Osteocyte (in vitro differentiated cells): ENCODE results near the gene GRK2. TPM values are rescaled to one million over a fixed set of nuclear protein-coding genes. Genes with fewer than 3 reads are reported as not detected.

Source experiments
- DNase-seq: peaks from one replicate; pipeline ENCODE4 v3.0.0; 2021; ENCODE audit warnings: mixed read lengths; ENCODE audit not compliant: unreplicated experiment; ENCODE audit errors: extremely low spot score
- H3K27ac Mint-ChIP-seq: one replicate; pipeline ENCODE4 v1.8.0; 2021; ENCODE audit warnings: mild to moderate bottlenecking, mixed read lengths; ENCODE audit not compliant: unreplicated experiment
- H3K27me3 Mint-ChIP-seq: one replicate; pipeline ENCODE4 v1.8.0; 2021; ENCODE audit warnings: mixed read lengths; ENCODE audit not compliant: unreplicated experiment
- H3K36me3 Mint-ChIP-seq: one replicate; pipeline ENCODE4 v1.8.0; 2021; ENCODE audit warnings: mixed read lengths; ENCODE audit not compliant: unreplicated experiment
- H3K4me1 Mint-ChIP-seq: one replicate; pipeline ENCODE4 v1.8.0; 2021; ENCODE audit warnings: mixed read lengths; ENCODE audit not compliant: unreplicated experiment
- H3K4me3 Mint-ChIP-seq: one replicate; pipeline ENCODE4 v1.8.0; 2021; ENCODE audit warnings: mild to moderate bottlenecking, moderate library complexity, mixed read lengths; ENCODE audit not compliant: unreplicated experiment
- H3K9me3 Mint-ChIP-seq: one replicate; pipeline ENCODE4 v1.8.0; 2021; ENCODE audit warnings: mixed read lengths; ENCODE audit not compliant: unreplicated experiment
- CTCF ChIP-seq: fragments of 200-600 bp; sonication (generic); IDR thresholded peaks from 2 replicates; pipeline ENCODE4 v1.5.0; 2021; ENCODE audit warnings: antibody characterized with exemption, mild to moderate bottlenecking, moderate library complexity
- total RNA-seq: library from RNA; stranded (reverse); gene quantifications from 2 replicates; pipeline ENCODE4 v1.2.1, GENCODE V29; 2021

GRK2 gene
- total RNA-seq, 1 donor from 2014 or later: 45.0 TPM

DNA sequence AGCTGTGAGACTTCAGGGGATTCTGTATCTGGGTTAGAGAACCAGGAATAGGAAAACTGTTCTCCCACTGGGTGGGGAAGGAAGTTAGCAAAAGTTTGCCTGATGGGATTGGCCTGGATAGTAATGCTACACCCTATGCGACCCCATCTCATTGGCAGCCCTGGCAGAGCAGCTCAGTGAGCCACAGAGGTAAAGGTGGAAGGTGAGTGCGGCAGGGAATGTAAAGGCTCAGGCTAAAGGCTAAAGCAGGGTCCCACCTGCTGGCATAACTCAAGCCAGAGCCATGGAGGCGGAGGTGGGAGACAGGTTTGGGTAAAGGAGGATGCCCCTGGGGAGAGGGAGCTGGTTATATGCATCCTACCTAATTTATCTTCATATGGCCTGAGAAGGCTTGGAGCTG, 55.8 kb downstream of the GRK2 start:
- no peaks in the 10 kb centered on the region for H3K27me3 Mint-ChIP-seq
- no peak overlapping the region for H3K4me3 Mint-ChIP-seq
- peaks cover 10% of the 10 kb centered on the region for H3K4me1 Mint-ChIP-seq
- DNase-seq: no peak
- H3K9me3 Mint-ChIP-seq: no peaks in the 10 kb centered on the region
- H3K36me3 Mint-ChIP-seq: peaks cover 2% of the 10 kb centered on the region
- no peak overlapping the region for H3K27ac Mint-ChIP-seq
- TF ChIP-seq CTCF: no peak

- Mint-ChIP-seq H3K27ac (no peak overlapping the region), H3K4me1 (peaks cover 4% of the 10 kb centered on the region), H3K36me3 (peaks cover 2% of the 10 kb centered on the region), H3K27me3 (no peaks in the 10 kb centered on the region), H3K4me3 (no peak overlapping the region), H3K9me3 (no peaks in the 10 kb centered on the region)
- no peak for TF ChIP-seq CTCF
- DNase-seq: no peak
These were observed 57.3 kb downstream of the GRK2 start for GRCh38 chr11:67323526-67323925.

DNA sequence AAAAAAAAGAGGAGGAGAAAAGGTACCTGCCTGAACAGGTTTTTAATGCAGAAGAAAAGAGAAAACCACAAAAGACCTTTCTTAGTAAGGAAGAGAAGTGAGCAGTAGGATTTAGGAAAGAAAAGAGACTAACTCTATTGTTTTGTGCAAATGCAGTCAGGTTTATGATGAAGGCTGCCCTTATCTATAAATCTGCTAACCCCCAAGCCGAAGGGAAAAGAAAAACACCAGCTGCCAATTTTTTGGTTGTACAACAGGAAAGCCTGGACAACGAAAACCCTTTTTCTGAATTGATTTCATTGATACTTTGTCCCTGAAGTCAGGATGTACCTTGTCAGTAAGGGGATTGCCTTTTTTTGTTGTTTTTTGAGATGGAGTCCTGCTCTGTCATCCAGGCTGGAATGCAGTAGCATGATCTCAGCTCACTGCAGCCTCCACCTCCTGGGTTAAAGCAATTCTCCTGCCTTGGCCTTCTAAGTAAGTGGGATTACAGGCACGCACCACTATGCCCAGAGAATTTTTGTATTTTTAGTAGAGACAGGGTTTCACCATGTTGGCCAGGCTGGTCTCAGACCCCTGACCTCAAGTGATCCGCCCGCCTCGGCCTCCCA, 65.9 kb downstream of the GRK2 start:
- Mint-ChIP-seq H3K27ac (no peak overlapping the region), H3K27me3 (no peaks in the 10 kb centered on the region), H3K4me1 (no peaks in the 10 kb centered on the region), H3K36me3 (no peaks in the 10 kb centered on the region), H3K4me3 (no peak overlapping the region), H3K9me3 (no peaks in the 10 kb centered on the region)
- TF ChIP-seq CTCF: no peak
- DNase-seq: no peak

Other genes with a start within 250 kb of the GRK2 start
- gene SYT12, start 243.3 kb upstream of the GRK2 start, total RNA-seq: 1.4 and 1.7 TPM in 2 replicates
- gene RHOD, start 209.6 kb upstream of the GRK2 start, total RNA-seq: 9.3 and 9.4 TPM in 2 replicates
- 62.9 and 64.8 TPM in 2 replicates for gene KDM2A, start 147.2 kb upstream of the GRK2 start, total RNA-seq
- gene ANKRD13D, start 22.8 kb downstream of the GRK2 start, total RNA-seq: 54.3 and 56.2 TPM in 2 replicates
- gene SSH3, start 37.1 kb downstream of the GRK2 start, total RNA-seq: 28.5 and 28.6 TPM in 2 replicates
- gene POLD4, start 87.1 kb downstream of the GRK2 start, total RNA-seq: 53.2 and 64.0 TPM in 2 replicates
- 7.2 and 7.8 TPM in 2 replicates for gene CLCF1, start 107.1 kb downstream of the GRK2 start, total RNA-seq
- 18.5 TPM in 2 replicates for gene RAD9A, start 125.5 kb downstream of the GRK2 start, total RNA-seq
- 132 and 140 TPM in 2 replicates for gene PPP1CA, start 135.4 kb downstream of the GRK2 start, total RNA-seq
- gene TBC1D10C, start 137.6 kb downstream of the GRK2 start, total RNA-seq: not detected in 2 replicates
- 0.24 and 0.27 TPM in 2 replicates for gene CARNS1, start 149.2 kb downstream of the GRK2 start, total RNA-seq
- gene RPS6KB2, start 162.0 kb downstream of the GRK2 start, total RNA-seq: 42.7 and 49.5 TPM in 2 replicates
- gene PTPRCAP, start 171.2 kb downstream of the GRK2 start, total RNA-seq: 0.89 and 1.2 TPM in 2 replicates
- 114 and 116 TPM in 2 replicates for gene CORO1B, start 177.0 kb downstream of the GRK2 start, total RNA-seq
- not detected in 2 replicates for gene GPR152, start 186.3 kb downstream of the GRK2 start, total RNA-seq
- gene CABP4, start 188.9 kb downstream of the GRK2 start, total RNA-seq: 0.35 TPM in 1 of 2 replicates, not detected in the other
- gene TMEM134, start 202.8 kb downstream of the GRK2 start, total RNA-seq: 51.4 and 54.5 TPM in 2 replicates
- 76.5 and 79.9 TPM in 2 replicates for gene AIP, start 216.6 kb downstream of the GRK2 start, total RNA-seq
- 46.7 and 46.9 TPM in 2 replicates for gene PITPNM1, start 238.9 kb downstream of the GRK2 start, total RNA-seq
- 32.2 and 37.4 TPM in 2 replicates for gene CDK2AP2, start 241.7 kb downstream of the GRK2 start, total RNA-seq